HepG2 (cell line): ENCODE data around the gene RER1. TPM values are rescaled to one million over a fixed set of nuclear protein-coding genes. Genes with fewer than 3 reads are reported as not detected.
A peak's percentile ranks its signal among the peaks of the same experiment; 100 is the strongest.

ENCODE experiments used
- ARNTL ChIP-seq: sonication (generic); formaldehyde crosslinking; IDR thresholded peaks from 2 replicates; pipeline ENCODE4 v1.4.0; 2020; ENCODE audit warnings: mild to moderate bottlenecking, missing genetic modification reagents
- ELF1 ChIP-seq: sonication (generic); formaldehyde crosslinking; IDR thresholded peaks from 2 replicates; pipeline ENCODE4 v1.4.0; 2020; ENCODE audit warnings: missing genetic modification reagents
- TERF1 ChIP-seq: sonication (generic); formaldehyde crosslinking; IDR thresholded peaks from 2 replicates; pipeline ENCODE4 v1.8.0; 2022; ENCODE audit warnings: mild to moderate bottlenecking, missing genetic modification reagents, moderate library complexity
- ZFP37 ChIP-seq: sonication (generic); formaldehyde crosslinking; IDR thresholded peaks from 2 replicates; pipeline ENCODE4 v1.4.0; 2020; ENCODE audit warnings: missing genetic modification reagents, borderline replicate concordance
- ZNF253 ChIP-seq: sonication (generic); formaldehyde crosslinking; IDR thresholded peaks from 2 replicates; pipeline ENCODE4 v1.8.0; 2022; ENCODE audit warnings: mild to moderate bottlenecking, missing genetic modification reagents, borderline replicate concordance
- ZNF431 ChIP-seq: sonication (generic); formaldehyde crosslinking; IDR thresholded peaks from 2 replicates; pipeline ENCODE4 v1.9.0; 2022; ENCODE audit warnings: missing genetic modification reagents, low read depth, mild to moderate bottlenecking, borderline replicate concordance
- ZNF572 ChIP-seq: sonication (generic); formaldehyde crosslinking; IDR thresholded peaks from 2 replicates; pipeline ENCODE4 v1.5.1; 2020; ENCODE audit warnings: mild to moderate bottlenecking, missing genetic modification reagents
- polyA plus RNA-seq, 8 experiments: library from polyadenylated mRNA; depleted of rRNA in 3 of 8; stranded (reverse) in 7 of 8; unstranded in 1 of 8; fragments of >200 nt; fragmentation: Illumina TruSeq in 4 of 8; extraction: Trizol in 4 of 8; gene quantifications; 2 replicates each; pipeline versions ENCODE4 v1.2.1 to v1.2.3, GENCODE V29; 2011 to 2016; ENCODE audit warnings: low read depth in 4 of 8, missing spikeins in 1 of 8, mixed read lengths in 1 of 8; ENCODE audit not compliant: insufficient read depth in 1 of 8
- total RNA-seq, 5 experiments: library from RNA; depleted of rRNA; stranded (reverse); fragments of >200 nt; fragmentation: Illumina TruSeq; extraction: Trizol; gene quantifications; 2 replicates each; pipeline ENCODE4 v1.2.3, GENCODE V29; 2016; ENCODE audit warnings: low read depth in 1 of 5
- TF ChIP-seq, protein P1 (sequence below): sonication (generic); formaldehyde crosslinking; IDR thresholded peaks from 2 replicates; pipeline ENCODE4 v1.4.0; 2020; ENCODE audit warnings: mild to moderate bottlenecking, missing genetic modification reagents
- TF ChIP-seq, protein P2 (sequence below): IDR thresholded peaks from 2 replicates; pipeline ENCODE4 v1.4.0; 2020; ENCODE audit warnings: mild to moderate bottlenecking, missing genetic modification reagents
- TF ChIP-seq, protein P3 (sequence below): sonication (generic); formaldehyde crosslinking; IDR thresholded peaks from 2 replicates; pipeline ENCODE4 v1.4.0; 2020; ENCODE audit warnings: mild to moderate bottlenecking, missing genetic modification reagents
- TF ChIP-seq, protein P4 (sequence below): sonication (generic); formaldehyde crosslinking; IDR thresholded peaks from 2 replicates; pipeline ENCODE4 v1.4.0; 2020; ENCODE audit warnings: low read depth, mild to moderate bottlenecking, missing genetic modification reagents

The RER1 gene
- total and polyA plus RNA-seq, 2 of the 13 experiments (the other 11 are each of a cell fraction or from before 2014, with no cell fraction given): 128 to 164 TPM

GRCh38 chr1:2412395-2412772 is 20.7 kb downstream of the RER1 start, which contains the start of gene PEX10 (continued):
- TF ChIP-seq ZFP37 (CRISPR knock-in tag): no peak
- TF ChIP-seq, protein P1, sequence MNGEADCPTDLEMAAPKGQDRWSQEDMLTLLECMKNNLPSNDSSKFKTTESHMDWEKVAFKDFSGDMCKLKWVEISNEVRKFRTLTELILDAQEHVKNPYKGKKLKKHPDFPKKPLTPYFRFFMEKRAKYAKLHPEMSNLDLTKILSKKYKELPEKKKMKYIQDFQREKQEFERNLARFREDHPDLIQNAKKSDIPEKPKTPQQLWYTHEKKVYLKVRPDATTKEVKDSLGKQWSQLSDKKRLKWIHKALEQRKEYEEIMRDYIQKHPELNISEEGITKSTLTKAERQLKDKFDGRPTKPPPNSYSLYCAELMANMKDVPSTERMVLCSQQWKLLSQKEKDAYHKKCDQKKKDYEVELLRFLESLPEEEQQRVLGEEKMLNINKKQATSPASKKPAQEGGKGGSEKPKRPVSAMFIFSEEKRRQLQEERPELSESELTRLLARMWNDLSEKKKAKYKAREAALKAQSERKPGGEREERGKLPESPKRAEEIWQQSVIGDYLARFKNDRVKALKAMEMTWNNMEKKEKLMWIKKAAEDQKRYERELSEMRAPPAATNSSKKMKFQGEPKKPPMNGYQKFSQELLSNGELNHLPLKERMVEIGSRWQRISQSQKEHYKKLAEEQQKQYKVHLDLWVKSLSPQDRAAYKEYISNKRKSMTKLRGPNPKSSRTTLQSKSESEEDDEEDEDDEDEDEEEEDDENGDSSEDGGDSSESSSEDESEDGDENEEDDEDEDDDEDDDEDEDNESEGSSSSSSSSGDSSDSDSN (CRISPR knock-in tag): no peak
- TF ChIP-seq, protein P2, sequence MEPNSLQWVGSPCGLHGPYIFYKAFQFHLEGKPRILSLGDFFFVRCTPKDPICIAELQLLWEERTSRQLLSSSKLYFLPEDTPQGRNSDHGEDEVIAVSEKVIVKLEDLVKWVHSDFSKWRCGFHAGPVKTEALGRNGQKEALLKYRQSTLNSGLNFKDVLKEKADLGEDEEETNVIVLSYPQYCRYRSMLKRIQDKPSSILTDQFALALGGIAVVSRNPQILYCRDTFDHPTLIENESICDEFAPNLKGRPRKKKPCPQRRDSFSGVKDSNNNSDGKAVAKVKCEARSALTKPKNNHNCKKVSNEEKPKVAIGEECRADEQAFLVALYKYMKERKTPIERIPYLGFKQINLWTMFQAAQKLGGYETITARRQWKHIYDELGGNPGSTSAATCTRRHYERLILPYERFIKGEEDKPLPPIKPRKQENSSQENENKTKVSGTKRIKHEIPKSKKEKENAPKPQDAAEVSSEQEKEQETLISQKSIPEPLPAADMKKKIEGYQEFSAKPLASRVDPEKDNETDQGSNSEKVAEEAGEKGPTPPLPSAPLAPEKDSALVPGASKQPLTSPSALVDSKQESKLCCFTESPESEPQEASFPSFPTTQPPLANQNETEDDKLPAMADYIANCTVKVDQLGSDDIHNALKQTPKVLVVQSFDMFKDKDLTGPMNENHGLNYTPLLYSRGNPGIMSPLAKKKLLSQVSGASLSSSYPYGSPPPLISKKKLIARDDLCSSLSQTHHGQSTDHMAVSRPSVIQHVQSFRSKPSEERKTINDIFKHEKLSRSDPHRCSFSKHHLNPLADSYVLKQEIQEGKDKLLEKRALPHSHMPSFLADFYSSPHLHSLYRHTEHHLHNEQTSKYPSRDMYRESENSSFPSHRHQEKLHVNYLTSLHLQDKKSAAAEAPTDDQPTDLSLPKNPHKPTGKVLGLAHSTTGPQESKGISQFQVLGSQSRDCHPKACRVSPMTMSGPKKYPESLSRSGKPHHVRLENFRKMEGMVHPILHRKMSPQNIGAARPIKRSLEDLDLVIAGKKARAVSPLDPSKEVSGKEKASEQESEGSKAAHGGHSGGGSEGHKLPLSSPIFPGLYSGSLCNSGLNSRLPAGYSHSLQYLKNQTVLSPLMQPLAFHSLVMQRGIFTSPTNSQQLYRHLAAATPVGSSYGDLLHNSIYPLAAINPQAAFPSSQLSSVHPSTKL (CRISPR knock-in tag): no peak
- no peak for TF ChIP-seq ZNF572 (CRISPR knock-in tag)
- TF ChIP-seq ARNTL: no peak
- no peak for TF ChIP-seq ZNF431 (CRISPR knock-in tag)
- TF ChIP-seq ELF1: peak; percentile 72
- TF ChIP-seq ZNF253 (CRISPR knock-in tag): no peak
- TF ChIP-seq, protein P3, sequence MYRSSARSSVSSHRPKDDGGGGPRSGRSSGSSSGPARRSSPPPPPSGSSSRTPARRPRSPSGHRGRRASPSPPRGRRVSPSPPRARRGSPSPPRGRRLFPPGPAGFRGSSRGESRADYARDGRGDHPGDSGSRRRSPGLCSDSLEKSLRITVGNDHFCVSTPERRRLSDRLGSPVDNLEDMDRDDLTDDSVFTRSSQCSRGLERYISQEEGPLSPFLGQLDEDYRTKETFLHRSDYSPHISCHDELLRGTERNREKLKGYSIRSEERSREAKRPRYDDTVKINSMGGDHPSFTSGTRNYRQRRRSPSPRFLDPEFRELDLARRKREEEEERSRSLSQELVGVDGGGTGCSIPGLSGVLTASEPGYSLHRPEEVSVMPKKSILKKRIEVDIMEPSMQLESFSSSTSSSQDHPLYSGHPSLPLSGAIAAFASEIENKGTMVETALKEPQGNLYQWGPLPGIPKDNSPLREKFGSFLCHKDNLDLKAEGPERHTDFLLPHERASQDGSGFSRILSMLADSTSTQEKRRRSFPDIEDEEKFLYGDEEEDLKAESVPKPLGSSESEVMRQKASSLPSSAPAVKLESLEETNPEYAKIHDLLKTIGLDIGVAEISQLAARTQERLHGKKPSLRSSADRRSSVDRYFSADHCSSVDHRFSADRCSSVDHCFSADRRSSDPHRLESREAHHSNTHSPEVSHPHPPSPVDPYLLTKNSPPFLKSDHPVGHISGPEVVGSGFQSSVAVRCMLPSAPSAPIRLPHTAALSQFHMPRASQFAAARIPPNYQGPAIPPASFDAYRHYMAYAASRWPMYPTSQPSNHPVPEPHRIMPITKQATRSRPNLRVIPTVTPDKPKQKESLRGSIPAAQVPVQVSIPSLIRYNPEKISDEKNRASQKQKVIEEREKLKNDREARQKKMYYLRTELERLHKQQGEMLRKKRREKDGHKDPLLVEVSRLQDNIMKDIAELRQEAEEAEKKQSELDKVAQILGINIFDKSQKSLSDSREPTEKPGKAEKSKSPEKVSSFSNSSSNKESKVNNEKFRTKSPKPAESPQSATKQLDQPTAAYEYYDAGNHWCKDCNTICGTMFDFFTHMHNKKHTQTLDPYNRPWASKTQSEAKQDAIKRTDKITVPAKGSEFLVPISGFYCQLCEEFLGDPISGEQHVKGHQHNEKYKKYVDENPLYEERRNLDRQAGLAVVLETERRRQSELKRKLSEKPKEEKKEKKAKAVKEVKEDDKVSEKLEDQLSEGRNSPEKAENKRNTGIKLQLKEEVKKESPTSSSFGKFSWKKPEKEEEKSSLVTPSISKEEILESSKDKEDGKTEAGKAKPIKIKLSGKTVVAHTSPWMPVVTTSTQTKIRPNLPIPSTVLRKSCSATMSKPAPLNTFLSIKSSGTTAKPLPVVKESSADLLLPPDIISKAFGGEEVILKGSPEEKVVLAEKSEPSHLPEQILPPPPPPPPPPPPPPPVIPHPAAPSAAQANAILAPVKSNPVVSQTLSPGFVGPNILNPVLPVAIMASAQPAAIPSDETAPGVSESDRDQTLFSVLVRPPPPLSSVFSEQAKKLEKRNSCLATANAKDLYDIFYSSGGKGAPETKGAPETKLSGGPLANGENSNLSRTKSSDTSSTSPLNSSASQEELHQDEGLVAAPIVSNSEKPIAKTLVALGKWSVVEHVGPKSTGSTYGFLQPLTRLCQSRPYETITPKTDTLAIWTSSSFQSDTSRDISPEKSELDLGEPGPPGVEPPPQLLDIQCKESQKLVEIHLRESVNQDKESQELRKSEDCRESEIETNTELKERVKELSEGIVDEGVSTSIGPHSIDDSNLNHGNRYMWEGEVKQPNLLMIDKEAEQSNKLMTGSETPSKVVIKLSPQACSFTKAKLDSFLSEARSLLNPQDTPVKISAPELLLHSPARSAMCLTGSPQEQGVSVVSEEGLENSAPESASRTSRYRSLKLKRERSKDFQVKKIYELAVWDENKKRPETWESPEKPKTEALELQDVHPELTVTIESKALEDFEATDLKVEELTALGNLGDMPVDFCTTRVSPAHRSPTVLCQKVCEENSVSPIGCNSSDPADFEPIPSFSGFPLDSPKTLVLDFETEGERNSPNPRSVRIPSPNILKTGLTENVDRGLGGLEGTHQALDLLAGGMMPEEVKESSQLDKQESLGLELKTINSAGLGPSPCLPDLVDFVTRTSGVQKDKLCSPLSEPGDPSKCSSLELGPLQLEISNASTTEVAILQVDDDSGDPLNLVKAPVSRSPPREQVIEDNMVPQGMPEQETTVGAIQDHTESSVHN (CRISPR knock-in tag): no peak
- no peak for TF ChIP-seq TERF1
- TF ChIP-seq, protein P4, sequence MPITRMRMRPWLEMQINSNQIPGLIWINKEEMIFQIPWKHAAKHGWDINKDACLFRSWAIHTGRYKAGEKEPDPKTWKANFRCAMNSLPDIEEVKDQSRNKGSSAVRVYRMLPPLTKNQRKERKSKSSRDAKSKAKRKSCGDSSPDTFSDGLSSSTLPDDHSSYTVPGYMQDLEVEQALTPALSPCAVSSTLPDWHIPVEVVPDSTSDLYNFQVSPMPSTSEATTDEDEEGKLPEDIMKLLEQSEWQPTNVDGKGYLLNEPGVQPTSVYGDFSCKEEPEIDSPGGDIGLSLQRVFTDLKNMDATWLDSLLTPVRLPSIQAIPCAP (CRISPR knock-in tag): no peak
